PC-3 (cell line): ENCODE measurements around the gene TMEM117. TPM values are rescaled to one million over a fixed set of nuclear protein-coding genes. Genes with fewer than 3 reads are reported as not detected.
"Not testable (repeated sequence)": the region's sequence is repeated elsewhere in the genome, so short reads cannot be mapped to it uniquely, and the experiment has no call there.

Experiments used
- ATAC-seq: fragments of 200-7000 bp; cut with Tn5 transposase; 2 replicates; pipeline ENCODE4 v1.9.1; 2020; ENCODE audit warnings: mild to moderate bottlenecking, moderate library complexity
- BruUV-seq: library from RNA; stranded (reverse); fragments of 400-500 nt; replicated peaks from 2 replicates; lab custom pipeline; 2021; lab: Mats Ljungman, UMichigan
- CTCF ChIA-PET: fragments of 300-600 bp; sonication (Branson Sonifier 250); formaldehyde crosslinking; loops from one replicate; lab custom pipeline; 2022; ENCODE audit warnings: antibody characterized with exemption; lab: Charles Lee
- POLR2A ChIA-PET: fragments of 300-600 bp; sonication (Branson Sonifier 250); formaldehyde crosslinking; loops from one replicate; lab custom pipeline; 2022; ENCODE audit warnings: antibody characterized with exemption; ENCODE audit not compliant: unreplicated experiment; lab: Charles Lee
- DNase-seq: peaks from one replicate; pipeline ENCODE4 v3.0.0-alpha.2; 2015
- H2AFZ ChIP-seq: fragments of 300-600 bp; sonication (generic); 2 replicates; pipeline ENCODE4 v1.6.0; 2016; ENCODE audit warnings: antibody characterized with exemption, low read length
- H3F3A ChIP-seq: fragments of 300-600 bp; sonication (generic); one replicate; pipeline ENCODE4 v1.6.0; 2017; ENCODE audit warnings: antibody characterized with exemption, low read length, control low read depth, mild to moderate bottlenecking; ENCODE audit not compliant: unreplicated experiment
- H3K27ac ChIP-seq: fragments of 300-600 bp; sonication (generic); 2 replicates; pipeline ENCODE4 v1.5.1; 2016; ENCODE audit warnings: mild to moderate bottlenecking, low read length
- H3K27me3 ChIP-seq: fragments of 300-600 bp; sonication (generic); 2 replicates; pipeline ENCODE4 v1.6.1; 2016; ENCODE audit warnings: low read length, mixed read lengths
- H3K36me3 ChIP-seq: fragments of 300-600 bp; sonication (generic); 2 replicates; pipeline ENCODE4 v1.6.1; 2016; ENCODE audit warnings: low read depth, mixed run types, low read length, mixed read lengths
- H3K4me1 ChIP-seq: fragments of 300-600 bp; sonication (generic); 2 replicates; pipeline ENCODE4 v1.5.1; 2016; ENCODE audit warnings: low read length; ENCODE audit not compliant: insufficient read depth
- H3K4me2 ChIP-seq: fragments of 300-600 bp; sonication (generic); 2 replicates; pipeline ENCODE4 v1.6.0; 2016; ENCODE audit warnings: low read length
- H3K4me3 ChIP-seq: fragments of 300-600 bp; sonication (generic); 2 replicates; pipeline ENCODE4 v1.5.1; 2016; ENCODE audit warnings: mild to moderate bottlenecking, low read length, mixed read lengths
- H3K79me2 ChIP-seq: fragments of 300-600 bp; sonication (generic); 2 replicates; pipeline ENCODE4 v1.6.1; 2017; ENCODE audit warnings: low read length, mixed read lengths
- H3K9ac ChIP-seq: fragments of 300-600 bp; sonication (generic); 2 replicates; pipeline ENCODE4 v1.6.0; 2016; ENCODE audit warnings: mild to moderate bottlenecking, low read length
- H3K9me2 ChIP-seq: fragments of 300-600 bp; sonication (generic); replicated peaks from 2 replicates; pipeline ENCODE4 v1.6.1; 2016; ENCODE audit warnings: mixed run types, low read length, mixed read lengths
- H3K9me3 ChIP-seq: fragments of 300-600 bp; sonication (generic); 2 replicates; pipeline ENCODE4 v1.6.1; 2016; ENCODE audit warnings: low read length, mixed read lengths
- H4K20me1 ChIP-seq: fragments of 300-600 bp; sonication (generic); 2 replicates; pipeline ENCODE4 v1.6.1; 2016; ENCODE audit warnings: low read length, mixed read lengths
- CTCF ChIP-seq: fragments of 300-600 bp; sonication (generic); conservative IDR thresholded peaks from 2 replicates; pipeline ENCODE4 v1.5.1; 2017; ENCODE audit warnings: antibody characterized with exemption, low read depth, mild to moderate bottlenecking, low read length
- EZH2 ChIP-seq: fragments of 300-600 bp; sonication (generic); IDR thresholded peaks from one replicate; pipeline ENCODE4 v1.6.1; 2017; ENCODE audit warnings: antibody characterized with exemption, mild to moderate bottlenecking, low read length; ENCODE audit not compliant: unreplicated experiment
- EZH2phosphoT487 ChIP-seq: fragments of 300-600 bp; sonication (generic); IDR thresholded peaks from 2 replicates; pipeline ENCODE4 v1.6.1; 2018; ENCODE audit warnings: mild to moderate bottlenecking, antibody characterized with exemption, low read length, borderline replicate concordance
- intact Hi-C: fragments of 100-400 bp; cut with micrococcal nuclease; formaldehyde crosslinking; loops from 2 replicates; pipeline ENCODE4 v1.9.0; 2023
- total RNA-seq: library from RNA; depleted of rRNA; stranded (reverse); fragments of >200 nt; gene quantifications from 2 replicates; pipeline ENCODE4 v1.2.3, GENCODE V29; 2014

The TMEM117 gene
- total RNA-seq, 1 experiment from 2014 or later, result 9.0 TPM

- POLR2A ChIA-PET, result no interaction called here
Observed at GRCh38 chr12:43842259-43842658, 6.4 kb downstream of the TMEM117 start.

GRCh38 chr12:43847425-43848225, 11.7 kb downstream of the TMEM117 start:
- POLR2A ChIA-PET, H3K27me3 ChIP-seq, H3F3A ChIP-seq, H3K9me3 ChIP-seq, H3K36me3 ChIP-seq, H2AFZ ChIP-seq, intact Hi-C loops, H3K9me2 ChIP-seq, H4K20me1 ChIP-seq, H3K4me3 ChIP-seq, H3K79me2 ChIP-seq, BruUV-seq: not testable (repeated sequence)
- peak; percentile 89 for DNase-seq
- peak overlapping the region; percentile 37; the same call in 1 of the 2 replicates for H3K4me2 ChIP-seq
- CTCF ChIA-PET, result interaction anchor here (0.6 kb wide), 1 partner anchor 39 kb away, joined by 7 read pairs; no protein-coding TSS in a partner anchor
- H3K4me1 ChIP-seq, result peaks cover 13% of the 10 kb centered on the region
- H3K27ac ChIP-seq, result peak overlapping the region; percentile 85
- H3K9ac ChIP-seq, result 0 out of 2 replicates have a peak overlapping the region, but pooled peaks have one; percentile 6
- ATAC-seq, result peak; percentile 99

More at GRCh38 chr12:43842259-43842658, 6.4 kb downstream of the TMEM117 start:
- Histone ChIP-seq H3K9me3 (no peaks in the 10 kb centered on the region), H3K9me2 (no peaks in the 10 kb centered on the region), H3K27me3 (no peaks in the 10 kb centered on the region), H3K79me2 (no peaks in the 10 kb centered on the region), H4K20me1 (no peaks in the 10 kb centered on the region), H3K4me2 (no peak overlapping the region), H3K4me3 (no peak overlapping the region), H3K4me1 (peaks cover 5% of the 10 kb centered on the region), H3K9ac (no peak overlapping the region), H3K27ac (no peak overlapping the region), H3K36me3 (no peaks in the 10 kb centered on the region), H2AFZ (no peak overlapping the region), H3F3A (peaks cover 7% of the 10 kb centered on the region)
- DNase-seq, result no peak
- intact Hi-C loops, result no loop called here
- CTCF ChIA-PET, result no interaction called here
- no peak for TF ChIP-seq CTCF
- TF ChIP-seq EZH2, result no peak
- no peak for TF ChIP-seq EZH2phosphoT487
- peak; percentile 56 for ATAC-seq
- no TSS peak for BruUV-seq

GRCh38 chr12:43848226-43848507, 12.3 kb downstream of the TMEM117 start:
- Histone ChIP-seq H3K27me3 (no peaks in the 10 kb centered on the region), H3K36me3 (peaks cover 9% of the 10 kb centered on the region; the same call in 1 of the 2 replicates), H3F3A (peaks cover 8% of the 10 kb centered on the region), H3K9me2 (no peaks in the 10 kb centered on the region), H3K4me2 (no peak overlapping the region), H3K27ac (peak overlapping the region; percentile 65), H3K4me3 (no peak overlapping the region), H3K9me3 (no peaks in the 10 kb centered on the region), H3K79me2 (no peaks in the 10 kb centered on the region), H2AFZ (no peak overlapping the region), H3K9ac (no peak overlapping the region), H3K4me1 (peaks cover 13% of the 10 kb centered on the region), H4K20me1 (no peaks in the 10 kb centered on the region)
- ATAC-seq (no peak), DNase-seq (peak; percentile 30)
- no peak for TF ChIP-seq EZH2
- no peak for TF ChIP-seq EZH2phosphoT487
- no peak for TF ChIP-seq CTCF
- CTCF ChIA-PET, result no interaction called here
- intact Hi-C loops, result no loop called here
- POLR2A ChIA-PET, result no interaction called here
- no TSS peak for BruUV-seq
